OCI-LY3 (cell line): Measurements from ENCODE around the gene MAP2K1.

ENCODE experiments used
- H2AFZ ChIP-seq: fragments of 200-600, 300-600 bp; shearing (Covaris generic); 2 replicates; pipeline ENCODE4 v1.6.0; 2014; ENCODE audit warnings: antibody characterized with exemption, low read depth, low read length
- H3K27ac ChIP-seq: fragments of 200-600, 300-600 bp; sonication (generic); 2 replicates; pipeline ENCODE4 v1.5.1; 2014; ENCODE audit warnings: mild to moderate bottlenecking, low read length, moderate library complexity, mixed read lengths
- H3K27me3 ChIP-seq: fragments of 200-600, 300-600 bp; sonication (generic); 2 replicates; pipeline ENCODE4 v1.6.1; 2014; ENCODE audit warnings: low read depth, low read length, mixed read lengths
- H3K36me3 ChIP-seq: fragments of 200-600, 300-600 bp; sonication (generic); replicated peaks from 2 replicates; pipeline ENCODE3; 2014; ENCODE audit warnings: low read depth, low read length, mixed read lengths
- H3K4me1 ChIP-seq: fragments of 300-600, 200-600 bp; sonication (generic); 2 replicates; pipeline ENCODE4 v1.6.1; 2014; ENCODE audit warnings: low read length, mixed read lengths
- H3K4me2 ChIP-seq: fragments of 200-600, 300-600 bp; sonication (generic); 2 replicates; pipeline ENCODE4 v1.6.1; 2014; ENCODE audit warnings: low read length, mixed read lengths
- H3K4me3 ChIP-seq: fragments of 300-600, 200-600 bp; sonication (generic); 2 replicates; pipeline ENCODE4 v1.5.1; 2014; ENCODE audit warnings: antibody characterized with exemption, mild to moderate bottlenecking, low read length, moderate library complexity
- H3K79me2 ChIP-seq: fragments of 300-600, 200-600 bp; shearing (Covaris generic); 2 replicates; pipeline ENCODE4 v1.6.1; 2014; ENCODE audit warnings: mild to moderate bottlenecking, low read length, mixed read lengths
- H3K9ac ChIP-seq: fragments of 300-600, 200-600 bp; shearing (Covaris generic); 2 replicates; pipeline ENCODE4 v1.6.0; 2014; ENCODE audit warnings: mild to moderate bottlenecking, low read length, moderate library complexity
- H3K9me3 ChIP-seq: fragments of 200-600, 300-600 bp; shearing (Covaris generic); 2 replicates; pipeline ENCODE4 v1.6.1; 2014; ENCODE audit warnings: low read length, mixed read lengths; ENCODE audit not compliant: insufficient read depth
- H4K20me1 ChIP-seq: fragments of 200-600, 300-600 bp; sonication (generic); 2 replicates; pipeline ENCODE4 v1.6.1; 2016; ENCODE audit warnings: low read length, mixed read lengths; ENCODE audit not compliant: insufficient read depth
- CTCF ChIP-seq: fragments of 200-600, 300-600 bp; sonication (generic); IDR thresholded peaks from 2 replicates; pipeline ENCODE4 v1.5.1; 2014; ENCODE audit warnings: antibody characterized with exemption, low read length, low read depth
- EZH2phosphoT487 ChIP-seq: fragments of 200-600 bp; shearing (Covaris generic); IDR thresholded peaks from 2 replicates; pipeline ENCODE4 v1.6.1; 2018; ENCODE audit warnings: antibody characterized with exemption, mixed run types, low read depth

MAP2K1 gene

GRCh38 chr15:66508293-66508883 is 121.7 kb downstream of the MAP2K1 start:
- H2AFZ ChIP-seq: no peak overlapping the region
- H3K27me3 ChIP-seq: no peaks in the 10 kb centered on the region
- H3K9ac ChIP-seq: no peak overlapping the region
- peaks cover 16% of the 10 kb centered on the region for H3K4me1 ChIP-seq
- H3K4me3 ChIP-seq: no peak overlapping the region
- no peak overlapping the region for H3K4me2 ChIP-seq
- H3K36me3 ChIP-seq: peaks cover 16% of the 10 kb centered on the region
- peaks cover 48% of the 10 kb centered on the region for H3K79me2 ChIP-seq
- H3K9me3 ChIP-seq: no peaks in the 10 kb centered on the region
- H3K27ac ChIP-seq: no peak overlapping the region
- no peak for TF ChIP-seq CTCF
- no peak for TF ChIP-seq EZH2phosphoT487
- peaks cover 7% of the 10 kb centered on the region for H4K20me1 ChIP-seq

- no peaks in the 10 kb centered on the region for H3K79me2 ChIP-seq
Observed at GRCh38 chr15:66514586-66514985, 127.9 kb downstream of the MAP2K1 start.

GRCh38 chr15:66515901-66516322 is 129.2 kb downstream of the MAP2K1 start:
- no peaks in the 10 kb centered on the region for H3K9me3 ChIP-seq
- no peaks in the 10 kb centered on the region for H4K20me1 ChIP-seq
- H3K27me3 ChIP-seq: no peaks in the 10 kb centered on the region
- H3K27ac ChIP-seq: no peak overlapping the region
- H3K9ac ChIP-seq: no peak overlapping the region
- H3K4me2 ChIP-seq: no peak overlapping the region
- H2AFZ ChIP-seq: no peak overlapping the region
- H3K36me3 ChIP-seq: peaks cover 27% of the 10 kb centered on the region
- H3K4me3 ChIP-seq: no peak overlapping the region
- no peaks in the 10 kb centered on the region for H3K79me2 ChIP-seq
- no peaks in the 10 kb centered on the region for H3K4me1 ChIP-seq
- no peak for TF ChIP-seq CTCF
- TF ChIP-seq EZH2phosphoT487: no peak

More at GRCh38 chr15:66514586-66514985, 127.9 kb downstream of the MAP2K1 start:
- Histone ChIP-seq H3K27ac (no peak overlapping the region), H3K4me2 (no peak overlapping the region), H4K20me1 (no peaks in the 10 kb centered on the region), H2AFZ (no peak overlapping the region), H3K4me1 (no peaks in the 10 kb centered on the region), H3K9ac (no peak overlapping the region), H3K36me3 (peaks cover 33% of the 10 kb centered on the region), H3K4me3 (no peak overlapping the region), H3K9me3 (no peaks in the 10 kb centered on the region), H3K27me3 (no peaks in the 10 kb centered on the region)
- TF ChIP-seq CTCF (no peak), EZH2phosphoT487 (no peak)

- H3K9ac ChIP-seq: no peak overlapping the region
- H3K27ac ChIP-seq: no peak overlapping the region
- H3K79me2 ChIP-seq: no peaks in the 10 kb centered on the region
- H3K36me3 ChIP-seq: peaks cover 19% of the 10 kb centered on the region
- no peaks in the 10 kb centered on the region for H4K20me1 ChIP-seq
- H3K4me2 ChIP-seq: no peak overlapping the region
- peaks cover 13% of the 10 kb centered on the region for H3K4me1 ChIP-seq
- no peaks in the 10 kb centered on the region for H3K9me3 ChIP-seq
- no peak overlapping the region for H3K4me3 ChIP-seq
- H3K27me3 ChIP-seq: no peaks in the 10 kb centered on the region
- TF ChIP-seq EZH2phosphoT487 (no peak), CTCF (no peak)
- no peak overlapping the region for H2AFZ ChIP-seq
Observed at GRCh38 chr15:66523926-66524325, 137.2 kb downstream of the MAP2K1 start.
